Chondrocyte (in vitro differentiated cells): ENCODE results near the gene OSBPL8. TPM values are rescaled to one million over a fixed set of nuclear protein-coding genes. Genes with fewer than 3 reads are reported as not detected.
A peak's percentile ranks its signal among the peaks of the same experiment; 100 is the strongest.
"Not testable (repeated sequence)": the region's sequence is repeated elsewhere in the genome, so short reads cannot be mapped to it uniquely, and the experiment has no call there.

ENCODE experiments used
- DNase-seq: peaks from one replicate; pipeline ENCODE4 v3.0.0; 2021; ENCODE audit warnings: mixed read lengths, low spot score
- H3K27ac Mint-ChIP-seq: one replicate; pipeline ENCODE4 v1.8.0; 2021; ENCODE audit warnings: mild to moderate bottlenecking, moderate library complexity, mixed read lengths; ENCODE audit not compliant: unreplicated experiment
- H3K27me3 Mint-ChIP-seq: 2 replicates; pipeline ENCODE4 v1.8.0; 2021; ENCODE audit warnings: low read depth, mixed read lengths
- H3K36me3 Mint-ChIP-seq: 2 replicates; pipeline ENCODE4 v1.8.0; 2021; ENCODE audit warnings: low read depth, mixed read lengths
- H3K4me1 Mint-ChIP-seq: 2 replicates; pipeline ENCODE4 v1.8.0; 2021; ENCODE audit warnings: low read depth, mild to moderate bottlenecking, mixed read lengths
- H3K4me3 Mint-ChIP-seq: one replicate; pipeline ENCODE4 v1.8.0; 2021; ENCODE audit warnings: mild to moderate bottlenecking, moderate library complexity, mixed read lengths; ENCODE audit not compliant: unreplicated experiment
- H3K9me3 Mint-ChIP-seq: 2 replicates; pipeline ENCODE4 v1.8.0; 2021; ENCODE audit warnings: low read depth, mixed read lengths
- total RNA-seq: library from RNA; stranded (reverse); gene quantifications from 3 replicates; pipeline ENCODE4 v1.2.1, GENCODE V29; 2021
- TF ChIP-seq, protein P1 (sequence below): fragments of 200-600 bp; sonication (generic); IDR thresholded peaks from 2 replicates; pipeline ENCODE4 v1.5.0; 2021; ENCODE audit warnings: antibody characterized with exemption, mild to moderate bottlenecking, moderate library complexity

The OSBPL8 gene
- total RNA-seq, 1 donor from 2014 or later: 105 TPM

- no peak overlapping the region for H3K4me3 Mint-ChIP-seq
- TF ChIP-seq, protein P1, sequence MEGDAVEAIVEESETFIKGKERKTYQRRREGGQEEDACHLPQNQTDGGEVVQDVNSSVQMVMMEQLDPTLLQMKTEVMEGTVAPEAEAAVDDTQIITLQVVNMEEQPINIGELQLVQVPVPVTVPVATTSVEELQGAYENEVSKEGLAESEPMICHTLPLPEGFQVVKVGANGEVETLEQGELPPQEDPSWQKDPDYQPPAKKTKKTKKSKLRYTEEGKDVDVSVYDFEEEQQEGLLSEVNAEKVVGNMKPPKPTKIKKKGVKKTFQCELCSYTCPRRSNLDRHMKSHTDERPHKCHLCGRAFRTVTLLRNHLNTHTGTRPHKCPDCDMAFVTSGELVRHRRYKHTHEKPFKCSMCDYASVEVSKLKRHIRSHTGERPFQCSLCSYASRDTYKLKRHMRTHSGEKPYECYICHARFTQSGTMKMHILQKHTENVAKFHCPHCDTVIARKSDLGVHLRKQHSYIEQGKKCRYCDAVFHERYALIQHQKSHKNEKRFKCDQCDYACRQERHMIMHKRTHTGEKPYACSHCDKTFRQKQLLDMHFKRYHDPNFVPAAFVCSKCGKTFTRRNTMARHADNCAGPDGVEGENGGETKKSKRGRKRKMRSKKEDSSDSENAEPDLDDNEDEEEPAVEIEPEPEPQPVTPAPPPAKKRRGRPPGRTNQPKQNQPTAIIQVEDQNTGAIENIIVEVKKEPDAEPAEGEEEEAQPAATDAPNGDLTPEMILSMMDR: no peak
- peaks cover 47% of the 10 kb centered on the region for H3K4me1 Mint-ChIP-seq
- no peaks in the 10 kb centered on the region for H3K27me3 Mint-ChIP-seq
- H3K27ac Mint-ChIP-seq: peak overlapping the region; percentile 62
- DNase-seq: no peak
- H3K9me3 Mint-ChIP-seq: no peaks in the 10 kb centered on the region
- no peaks in the 10 kb centered on the region for H3K36me3 Mint-ChIP-seq
These were observed 222.0 kb downstream of the OSBPL8 start for GRCh38 chr12:76337583-76337982.

GRCh38 chr12:76332606-76333005 is 227.0 kb downstream of the OSBPL8 start:
- peaks cover 5% of the 10 kb centered on the region for H3K9me3 Mint-ChIP-seq
- TF ChIP-seq, protein P1: no peak
- H3K4me1 Mint-ChIP-seq: peaks cover 40% of the 10 kb centered on the region
- no peak overlapping the region for H3K27ac Mint-ChIP-seq
- H3K27me3 Mint-ChIP-seq: no peaks in the 10 kb centered on the region
- no peaks in the 10 kb centered on the region for H3K36me3 Mint-ChIP-seq
- DNase-seq: no peak
- H3K4me3 Mint-ChIP-seq: no peak overlapping the region

- peaks cover 6% of the 10 kb centered on the region for H3K36me3 Mint-ChIP-seq
- H3K27me3 Mint-ChIP-seq: no peaks in the 10 kb centered on the region
- peak overlapping the region; percentile 81 for H3K27ac Mint-ChIP-seq
- H3K9me3 Mint-ChIP-seq: peaks cover 12% of the 10 kb centered on the region
- no peak for DNase-seq
- TF ChIP-seq, protein P1: no peak
- H3K4me3 Mint-ChIP-seq: no peak overlapping the region
- peaks cover 14% of the 10 kb centered on the region for H3K4me1 Mint-ChIP-seq
These were observed 230.0 kb downstream of the OSBPL8 start for GRCh38 chr12:76329606-76330005.

DNA sequence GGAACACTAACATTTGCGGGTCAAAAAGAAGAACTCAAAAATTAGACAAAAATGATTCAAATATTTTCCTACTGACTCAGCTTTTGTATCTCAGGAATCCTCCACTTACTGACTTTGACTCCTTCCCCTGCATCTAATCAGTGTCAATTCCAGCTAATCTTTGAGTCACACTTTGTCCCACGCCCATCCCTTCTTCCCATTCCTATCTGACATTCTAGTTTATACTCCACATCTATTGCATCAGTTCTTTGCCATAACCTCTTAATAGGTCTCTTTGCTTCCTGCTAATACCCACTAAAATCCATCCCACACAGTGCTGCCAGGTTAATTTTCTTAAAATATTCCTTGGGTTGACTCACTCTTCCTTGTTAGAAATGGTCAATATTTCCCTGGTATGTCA is 230.4 kb downstream of the OSBPL8 start:
- H3K27ac Mint-ChIP-seq: peak overlapping the region; percentile 81
- H3K27me3 Mint-ChIP-seq: no peaks in the 10 kb centered on the region
- peaks cover 12% of the 10 kb centered on the region for H3K9me3 Mint-ChIP-seq
- TF ChIP-seq, protein P1: no peak
- H3K4me3 Mint-ChIP-seq: no peak overlapping the region
- H3K36me3 Mint-ChIP-seq: peaks cover 6% of the 10 kb centered on the region
- peaks cover 12% of the 10 kb centered on the region for H3K4me1 Mint-ChIP-seq
- no peak for DNase-seq

- not testable (repeated sequence) for H3K27me3 Mint-ChIP-seq, H3K9me3 Mint-ChIP-seq, H3K36me3 Mint-ChIP-seq, DNase-seq, H3K27ac Mint-ChIP-seq
- Mint-ChIP-seq H3K4me3 (peak overlapping the region; percentile 69), H3K4me1 (peaks cover 16% of the 10 kb centered on the region)
These were observed 239.8 kb downstream of the OSBPL8 start for GRCh38 chr12:76319595-76320319.
